Measurements from ENCODE around the gene EIPR1. TPM values are rescaled to one million over a fixed set of nuclear protein-coding genes. Genes with fewer than 3 reads are reported as not detected.

The EIPR1 gene
- total RNA-seq, 1 experiment from 2014 or later = 27.8 TPM

GRCh38 chr2:3420769-3421397 is 43.3 kb upstream of the EIPR1 start:
- Histone ChIP-seq H3K27ac (ENCODE audit: insufficient read length, low read depth, low read length) (no peak overlapping the region), H4K8ac (replicated peaks; ENCODE audit: insufficient read length, low read depth, low read length) (no peak overlapping the region), H3K9ac (ENCODE audit: extremely low read depth, insufficient read length, low read length) (no peak overlapping the region), H3K14ac (ENCODE audit: insufficient read depth, low read length) (no peak overlapping the region), H2BK12ac (ENCODE audit: insufficient read length, low read depth, low read length) (no peak overlapping the region), H2AK5ac (ENCODE audit: insufficient read length, low read length) (no peak overlapping the region), H3K4ac (ENCODE audit: low read depth, low read length) (no peak overlapping the region), H3K4me2 (ENCODE audit: insufficient read depth, insufficient read length, low read length) (no peak overlapping the region), H4K91ac (ENCODE audit: insufficient read length, low read depth, low read length) (no peak overlapping the region), H2AFZ (ENCODE audit: low read length) (no peak overlapping the region), H2BK120ac (ENCODE audit: low read depth, low read length, poor library complexity, severe bottlenecking) (no peak overlapping the region), H3K27me3 (ENCODE audit: insufficient read depth, low read length) (no peaks in the 10 kb centered on the region), H4K20me1 (ENCODE audit: control insufficient read depth, insufficient read depth, insufficient read length) (no peaks in the 10 kb centered on the region), H2BK5ac (ENCODE audit: insufficient read length, low read length) (no peak overlapping the region), H2BK20ac (ENCODE audit: low read depth, low read length, poor library complexity, severe bottlenecking) (no peak overlapping the region), H3K79me2 (ENCODE audit: insufficient read depth, low read length) (no peaks in the 10 kb centered on the region), H2BK15ac (ENCODE audit: low read depth, low read length) (no peak overlapping the region), H3K23me2 (ENCODE audit: insufficient read length, low read depth, low read length, poor library complexity, severe bottlenecking) (no peaks in the 10 kb centered on the region), H3K18ac (ENCODE audit: insufficient read length, low read depth, low read length) (no peak overlapping the region), H3K79me1 (ENCODE audit: insufficient read depth, low read depth, low read length, poor library complexity, severe bottlenecking) (no peaks in the 10 kb centered on the region), H3K56ac (ENCODE audit: insufficient read length, low read depth, low read length) (no peak overlapping the region), H3T11ph (ENCODE audit: low read length) (no peak overlapping the region), H4K5ac (ENCODE audit: insufficient read length, low read depth, low read length) (no peak overlapping the region), H3K9me3 (ENCODE audit: control insufficient read depth, low read depth, low read length) (no peaks in the 10 kb centered on the region), H3K23ac (ENCODE audit: insufficient read length, low read depth, low read length) (no peak overlapping the region), H3K4me1 (ENCODE audit: insufficient read depth, low read length) (no peaks in the 10 kb centered on the region)
- Mint-ChIP-seq H3K27ac (no peak overlapping the region), H3K36me3 (ENCODE audit: insufficient read depth in 1 of 3, low read depth in 3 of 3) (peaks cover 14 to 33% (median 24%) of the 10 kb centered on the region in 3 experiments; a peak in 6 of 7 replicates), H3K4me3 (no peak overlapping the region), H3K4me1 (peaks cover 0 to 4% of the 10 kb centered on the region in 2 experiments; a peak in 2 of 4 replicates), H3K9me3 (no peaks in the 10 kb centered on the region), H3K27me3 (ENCODE audit: low read depth) (no peaks in the 10 kb centered on the region)
- WGBS (ENCODE audit: extremely low coverage, insufficient read length, low lambda C conversion rate) = no CpG with 5 or more reads among the region's 14 CpGs
- no peak for DNase-seq
- no peak for TF ChIP-seq CTCF (conservative IDR thresholded peaks at IDR 0.05)
